Caki2 (cell line): Measurements from ENCODE around the gene P2RX2. TPM values are rescaled to one million over a fixed set of nuclear protein-coding genes. Genes with fewer than 3 reads are reported as not detected.

Experiments
- DNase-seq: peaks from one replicate; pipeline ENCODE4 v3.0.0-alpha.2; 2015; ENCODE audit warnings: low read depth
- in situ Hi-C: cut with HindIII; loops from 2 replicates; pipeline ENCODE4 v1.10.0; 2016; ENCODE audit warnings: low sequenced_read_pairs, low pct_unique_long_range_greater_than_20kb, mixed read lengths
- total RNA-seq: library from RNA; depleted of rRNA; stranded (reverse); fragments of >200 nt; shearing (Covaris generic); gene quantifications from 2 replicates; pipeline ENCODE4 v1.2.3, GENCODE V29; 2014; ENCODE audit warnings: low replicate concordance; rRNA removed

Gene P2RX2
- total RNA-seq, 1 experiment from 2014 or later, result not detected

DNA sequence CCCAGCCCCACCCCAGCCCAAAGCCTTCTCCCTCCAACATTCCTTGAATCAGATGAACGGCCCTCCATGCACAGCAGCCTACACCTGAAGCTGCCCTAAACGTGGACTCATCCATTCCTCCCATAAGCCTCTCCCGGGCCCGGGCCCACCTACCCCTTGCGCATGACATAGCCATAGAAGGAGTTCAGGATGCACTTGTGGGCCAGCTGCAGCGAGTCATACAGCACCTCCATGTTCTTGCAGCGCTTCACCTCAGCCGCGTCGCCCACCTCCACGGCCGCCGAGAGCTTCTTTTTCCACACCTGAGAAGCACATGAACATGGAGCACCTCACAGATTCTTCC is 46.5 kb downstream of the P2RX2 start:
- no peak for DNase-seq
- in situ Hi-C loops, result no loop called here

DNA sequence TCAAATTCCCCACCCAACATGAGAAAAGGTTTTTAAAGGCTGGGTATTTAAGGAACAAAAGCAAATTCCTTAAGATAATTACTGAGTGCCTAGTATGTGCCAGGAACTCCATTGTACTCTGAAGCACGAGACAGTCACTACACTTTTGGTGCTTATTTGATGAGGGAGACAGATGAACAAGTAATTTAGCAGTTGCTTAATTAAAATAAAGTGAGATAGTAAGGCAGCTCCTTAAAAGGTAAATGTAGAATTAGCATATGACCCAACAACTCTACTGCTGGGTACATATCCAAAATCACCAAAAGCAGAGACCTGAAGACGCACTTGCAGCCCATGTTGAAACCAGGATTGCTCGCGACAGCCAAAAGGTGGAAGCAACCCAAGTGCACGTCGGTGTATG is 47.2 kb downstream of the P2RX2 start:
- in situ Hi-C loops, result no loop called here
- DNase-seq, result no peak

DNA sequence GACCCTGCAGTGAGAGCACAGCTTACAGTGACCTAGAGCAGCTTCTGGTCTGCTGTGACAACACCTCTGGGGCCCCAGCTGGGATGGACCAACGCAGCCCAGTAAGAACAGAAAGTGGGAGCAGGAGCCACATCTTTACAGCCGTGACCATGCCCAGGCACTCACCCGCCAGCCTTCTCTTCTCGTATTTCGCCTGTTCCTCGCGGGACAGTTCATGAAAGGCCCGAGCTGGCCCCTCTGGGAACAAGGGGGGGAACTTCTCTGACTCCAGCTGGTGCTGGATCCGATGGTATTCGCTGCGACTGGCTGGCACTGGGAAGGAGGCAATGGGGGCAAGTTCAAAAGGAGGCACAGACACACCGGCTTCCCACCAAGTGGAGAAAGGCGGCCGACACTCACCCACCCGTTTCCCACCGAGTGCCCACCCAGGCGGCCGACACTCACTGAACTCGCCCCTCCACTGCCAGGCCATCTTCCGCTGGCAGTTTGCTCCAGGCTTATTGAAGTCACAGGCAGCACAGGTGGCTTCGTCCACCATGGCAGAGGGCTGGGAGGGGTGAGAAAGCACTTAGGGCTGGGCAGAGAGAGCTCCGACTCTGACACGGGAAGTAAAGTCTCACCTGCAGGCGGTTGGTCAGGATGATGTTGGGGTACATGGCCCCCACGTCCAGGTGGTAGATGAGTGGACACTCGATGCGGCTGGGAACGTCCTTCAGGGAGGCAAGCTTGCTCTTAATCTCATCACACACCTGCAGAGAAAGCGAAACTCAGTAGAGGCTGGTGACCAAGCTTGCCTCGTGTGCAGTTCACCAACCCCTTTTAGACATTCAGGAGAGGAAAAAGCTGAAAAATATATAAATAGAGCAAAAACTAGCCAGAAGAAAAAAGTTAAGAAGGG is 49.9 kb downstream of the P2RX2 start:
- in situ Hi-C loops, result no loop called here
- DNase-seq, result no peak

DNA sequence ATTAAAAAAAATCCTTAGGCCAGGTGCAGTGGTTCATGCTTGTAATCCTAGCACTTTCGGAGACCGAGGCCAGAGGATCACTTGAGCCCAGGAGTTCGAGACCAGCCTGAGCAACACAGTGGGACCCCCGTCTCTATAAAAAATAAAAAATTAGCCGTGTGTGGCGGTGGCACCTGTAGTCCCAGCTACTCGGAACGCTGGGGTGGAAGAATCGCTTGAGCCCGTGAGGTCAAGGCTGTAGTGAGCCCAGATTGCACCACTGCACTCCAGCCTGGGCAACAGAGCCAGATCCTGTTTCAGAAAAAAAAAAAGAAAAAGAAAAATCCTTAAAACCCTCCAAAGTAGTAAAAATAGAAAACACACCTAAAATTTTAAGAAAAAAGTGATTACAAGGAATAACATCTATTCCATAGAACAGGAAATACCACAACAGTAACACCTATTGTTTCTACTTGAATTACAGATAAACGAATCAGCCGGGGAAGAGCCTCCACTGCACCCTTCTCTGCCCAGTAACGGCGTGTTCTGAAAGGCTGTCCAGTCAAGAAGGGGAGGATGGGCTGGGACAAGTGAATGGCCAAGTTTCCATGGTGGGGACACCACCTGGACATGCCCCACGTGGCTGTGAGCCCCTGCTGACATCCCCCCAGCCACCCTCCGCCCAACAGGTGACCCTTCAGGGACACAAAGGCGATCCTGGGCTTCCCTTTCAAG is 50.7 kb downstream of the P2RX2 start:
- in situ Hi-C loops, result no loop called here

More for the DNA sequence above, 50.7 kb downstream of the P2RX2 start:
- no peak for DNase-seq

Other genes with a start within 250 kb of the P2RX2 start
- 6.7 and 8.3 TPM in 2 replicates for gene FBRSL1, start 128.6 kb upstream of the P2RX2 start, total RNA-seq
- gene LRCOL1, start 8.2 kb upstream of the P2RX2 start, total RNA-seq, result not detected in 2 replicates
- 10.3 and 35.4 TPM in 2 replicates for gene POLE, start 68.6 kb downstream of the P2RX2 start, total RNA-seq
- gene PXMP2, start 68.8 kb downstream of the P2RX2 start, total RNA-seq, result 128 and 160 TPM in 2 replicates
- gene PGAM5, start 92.1 kb downstream of the P2RX2 start, total RNA-seq, result 66.6 and 67.5 TPM in 2 replicates
- 47.4 and 55.9 TPM in 2 replicates for gene ANKLE2, start 143.1 kb downstream of the P2RX2 start, total RNA-seq
- 46.0 and 57.2 TPM in 2 replicates for gene GOLGA3, start 210.1 kb downstream of the P2RX2 start, total RNA-seq